PC-9 (cell line): ENCODE results near the gene LGI4. TPM values are rescaled to one million over a fixed set of nuclear protein-coding genes. Genes with fewer than 3 reads are reported as not detected.

Experiments used
- BruUV-seq: library from RNA; stranded (reverse); fragments of 400-500 nt; replicated peaks from 2 replicates; lab custom pipeline; 2021; lab: Mats Ljungman, UMichigan
- CTCF ChIA-PET: fragments of 300-600 bp; sonication (Branson Sonifier 250); formaldehyde crosslinking; loops from one replicate; lab custom pipeline; 2022; ENCODE audit warnings: antibody characterized with exemption; lab: Charles Lee
- POLR2A ChIA-PET: fragments of 300-600 bp; sonication (Branson Sonifier 250); formaldehyde crosslinking; loops from one replicate; lab custom pipeline; 2022; ENCODE audit warnings: antibody characterized with exemption; ENCODE audit not compliant: unreplicated experiment; lab: Charles Lee
- DNase-seq, 2 experiments: peaks; one replicate each; pipeline versions ENCODE4 v3.0.0 to v3.0.0-alpha.2; 2015 to 2022; ENCODE audit warnings: mixed read lengths in 1 of 2
- H2AFZ ChIP-seq: fragments of 200-600 bp; sonication (generic); 2 replicates; pipeline ENCODE4 v1.8.1; 2017; ENCODE audit warnings: antibody characterized with exemption
- H3F3A ChIP-seq: fragments of 200-600 bp; sonication (generic); 2 replicates; pipeline ENCODE4 v1.8.1; 2017; ENCODE audit warnings: antibody characterized with exemption, mild to moderate bottlenecking, low read depth; ENCODE audit not compliant: insufficient read depth
- H3K27ac ChIP-seq: fragments of 200-600 bp; sonication (generic); 2 replicates; pipeline ENCODE4 v1.6.1; 2016; ENCODE audit warnings: mixed run types
- H3K27me3 ChIP-seq: fragments of 200-600 bp; sonication (generic); 2 replicates; pipeline ENCODE4 v1.6.1; 2016; ENCODE audit warnings: low read depth, mixed run types; ENCODE audit not compliant: insufficient read depth
- H3K36me3 ChIP-seq: fragments of 200-600 bp; sonication (generic); 2 replicates; pipeline ENCODE4 v1.6.1; 2016; ENCODE audit warnings: low read depth, mixed run types
- H3K4me1 ChIP-seq: fragments of 200-600 bp; sonication (generic); replicated peaks from 2 replicates; pipeline ENCODE4 v1.6.1; 2016; ENCODE audit warnings: mixed run types; ENCODE audit not compliant: insufficient read depth
- H3K4me2 ChIP-seq: fragments of 200-600 bp; sonication (generic); 2 replicates; pipeline ENCODE4 v1.6.1; 2017; ENCODE audit warnings: mixed run types
- H3K4me3 ChIP-seq: fragments of 200-600 bp; sonication (generic); 2 replicates; pipeline ENCODE4 v1.6.1; 2016; ENCODE audit warnings: mixed run types
- H3K79me2 ChIP-seq: fragments of 200-600 bp; sonication (generic); 2 replicates; pipeline ENCODE4 v1.6.1; 2017; ENCODE audit warnings: low read depth, mixed run types
- H3K9me2 ChIP-seq: fragments of 200-600 bp; sonication (generic); 2 replicates; pipeline ENCODE4 v1.8.1; 2017; ENCODE audit warnings: mild to moderate bottlenecking; ENCODE audit not compliant: insufficient read depth
- H3K9me3 ChIP-seq: fragments of 200-600 bp; sonication (generic); 2 replicates; pipeline ENCODE4 v1.8.1; 2016; ENCODE audit warnings: low read depth; ENCODE audit not compliant: insufficient read depth
- H4K20me1 ChIP-seq: fragments of 200-600 bp; sonication (generic); 2 replicates; pipeline ENCODE4 v1.8.1; 2017; ENCODE audit not compliant: insufficient read depth
- CTCF ChIP-seq: fragments of 200-600 bp; sonication (generic); conservative IDR thresholded peaks from 2 replicates; pipeline ENCODE4 v1.6.1; 2017; ENCODE audit warnings: mixed run types, antibody characterized with exemption, mild to moderate bottlenecking, moderate library complexity
- EZH2 ChIP-seq: fragments of 200-600 bp; sonication (generic); IDR thresholded peaks from 2 replicates; pipeline ENCODE4 v1.8.0; 2017; ENCODE audit warnings: antibody characterized with exemption, low read depth
- intact Hi-C: fragments of 100-400 bp; cut with micrococcal nuclease; formaldehyde crosslinking; loops from one replicate; pipeline ENCODE4 v1.10.0; 2022; ENCODE audit not compliant: unreplicated experiment
- total RNA-seq: library from RNA; stranded (reverse); gene quantifications from 2 replicates; pipeline ENCODE4 v1.2.3, GENCODE V29; 2021

Gene LGI4
- total RNA-seq, 1 experiment from 2014 or later: 1.2 TPM

GRCh38 chr19:35076026-35076370 lies 58.9 kb downstream of the LGI4 start:
- H3K4me2 ChIP-seq: no peak overlapping the region
- no peaks in the 10 kb centered on the region for H3K36me3 ChIP-seq
- no TSS peak for BruUV-seq
- no peaks in the 10 kb centered on the region for H4K20me1 ChIP-seq
- no peak overlapping the region for H3K27ac ChIP-seq
- POLR2A ChIA-PET: interaction anchor here (0.7 kb wide), 1 partner anchor 141 kb away, joined by 4 read pairs; no protein-coding TSS in a partner anchor
- H3K9me2 ChIP-seq: no peaks in the 10 kb centered on the region
- H3K27me3 ChIP-seq: peaks cover 5% of the 10 kb centered on the region; the same call in 1 of the 2 replicates
- CTCF ChIA-PET: no interaction called here
- intact Hi-C loops: no loop called here
- no peaks in the 10 kb centered on the region for H3K9me3 ChIP-seq
- no peak for TF ChIP-seq EZH2
- TF ChIP-seq CTCF: no peak
- no peak for DNase-seq
- H3F3A ChIP-seq: no peaks in the 10 kb centered on the region
- no peaks in the 10 kb centered on the region for H3K4me1 ChIP-seq
- no peak overlapping the region for H3K4me3 ChIP-seq
- H2AFZ ChIP-seq: no peak overlapping the region
- H3K79me2 ChIP-seq: no peaks in the 10 kb centered on the region

DNA sequence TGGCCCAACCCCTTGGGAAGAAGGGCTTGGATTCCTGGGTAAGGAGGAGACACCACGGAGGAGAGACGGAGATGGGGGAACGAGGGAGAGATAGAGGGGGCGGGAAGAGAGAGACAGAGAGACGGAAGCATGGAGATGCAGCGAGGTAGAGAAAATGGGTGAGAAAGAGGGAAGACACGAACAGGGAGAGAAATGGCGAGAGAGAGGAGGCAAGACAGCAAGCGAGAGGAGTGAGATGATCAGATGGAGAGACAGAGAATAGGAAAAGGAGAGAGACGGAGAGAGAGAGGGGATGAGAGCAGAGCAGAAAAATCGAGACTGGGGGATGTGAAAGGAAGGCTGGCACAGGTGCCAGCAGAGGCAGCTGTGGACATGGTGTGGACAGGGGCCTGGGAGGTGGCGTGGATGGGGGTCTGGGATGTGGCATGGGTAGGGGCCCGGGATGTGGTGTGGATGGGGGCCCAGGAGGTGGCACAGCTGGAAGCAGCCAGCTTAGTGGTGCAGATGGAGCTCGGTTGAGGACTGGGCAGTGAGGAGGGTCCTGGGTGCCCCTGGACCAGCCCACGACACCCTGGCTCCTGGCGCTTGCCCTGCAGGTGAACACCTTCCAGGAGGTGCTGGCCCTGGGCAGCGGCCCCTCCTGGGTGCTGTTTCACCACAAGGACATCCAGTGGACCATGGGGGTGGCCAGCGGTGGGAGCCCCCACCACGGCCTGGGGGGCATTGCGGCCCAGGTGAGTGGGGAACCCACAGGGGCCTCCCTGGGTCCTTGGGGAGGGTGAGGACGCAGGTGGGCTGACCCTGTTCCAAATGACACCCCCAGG lies 59.4 kb downstream of the LGI4 start:
- no TSS peak for BruUV-seq
- H3K79me2 ChIP-seq: no peaks in the 10 kb centered on the region

More for the DNA sequence above, 59.4 kb downstream of the LGI4 start:
- Histone ChIP-seq H3K4me1 (no peaks in the 10 kb centered on the region), H3K36me3 (no peaks in the 10 kb centered on the region), H3F3A (no peaks in the 10 kb centered on the region), H3K4me3 (no peak overlapping the region), H3K27me3 (peaks cover 5% of the 10 kb centered on the region; the same call in 1 of the 2 replicates), H3K9me2 (no peaks in the 10 kb centered on the region), H2AFZ (no peak overlapping the region), H4K20me1 (no peaks in the 10 kb centered on the region), H3K9me3 (no peaks in the 10 kb centered on the region), H3K4me2 (no peak overlapping the region), H3K27ac (no peak overlapping the region)
- POLR2A ChIA-PET: interaction anchor here (0.7 kb wide), 1 partner anchor 142 kb away, joined by 4 read pairs; no protein-coding TSS in a partner anchor
- intact Hi-C loops: no loop called here
- TF ChIP-seq CTCF (no peak), EZH2 (no peak)
- CTCF ChIA-PET: no interaction called here
- no peak for DNase-seq

Other genes with a start within 250 kb of the LGI4 start
- gene ZNF30, start 208.2 kb downstream of the LGI4 start, total RNA-seq: 1.3 and 1.9 TPM in 2 replicates
- 3.5 and 4.1 TPM in 2 replicates for gene ZNF792, start 170.8 kb downstream of the LGI4 start, total RNA-seq
- gene GRAMD1A, start 134.7 kb downstream of the LGI4 start, total RNA-seq: 62.7 and 105 TPM in 2 replicates
- 2.4 and 3.0 TPM in 2 replicates for gene SCN1B, start 104.6 kb downstream of the LGI4 start, total RNA-seq
- 12.3 and 19.2 TPM in 2 replicates for gene HPN, start 93.3 kb downstream of the LGI4 start, total RNA-seq
- gene FXYD3, start 19.2 kb downstream of the LGI4 start, total RNA-seq: 240 and 287 TPM in 2 replicates
- not detected in 2 replicates for gene FXYD1, start 3.8 kb upstream of the LGI4 start, total RNA-seq
- gene FXYD7, start 8.2 kb upstream of the LGI4 start, total RNA-seq: not detected in 2 replicates
- 137 and 181 TPM in 2 replicates for gene FXYD5, start 19.7 kb upstream of the LGI4 start, total RNA-seq
- not detected in 2 replicates for gene FAM187B, start 93.7 kb upstream of the LGI4 start, total RNA-seq
- gene LSR, start 113.9 kb upstream of the LGI4 start, total RNA-seq: 131 and 145 TPM in 2 replicates
- gene USF2, start 133.9 kb upstream of the LGI4 start, total RNA-seq: 92.1 and 98.2 TPM in 2 replicates
- 0.52 TPM in 1 of 2 replicates, not detected in the other for gene HAMP, start 147.5 kb upstream of the LGI4 start, total RNA-seq
- gene MAG, start 157.1 kb upstream of the LGI4 start, total RNA-seq: 13.4 and 15.3 TPM in 2 replicates
- 28.1 and 29.8 TPM in 2 replicates for gene CD22, start 194.1 kb upstream of the LGI4 start, total RNA-seq
- 0.23 and 0.44 TPM in 2 replicates for gene FFAR1, start 212.8 kb upstream of the LGI4 start, total RNA-seq
- gene FFAR3, start 223.4 kb upstream of the LGI4 start, total RNA-seq: not detected in 2 replicates
- gene GPR42, start 236.0 kb upstream of the LGI4 start, total RNA-seq: not detected in 2 replicates